AG04449 (cell line): Measurements from ENCODE around the gene CCDC200.

Experiments used
- CTCF ChIA-PET: fragments of 350-600 bp; formaldehyde crosslinking; extraction: SDS; loops from one replicate; lab custom pipeline; 2021; ENCODE audit warnings: antibody characterized with exemption; lab: Yijun Ruan, JAX
- POLR2A ChIA-PET: fragments of 400-600, 350-600 bp; formaldehyde crosslinking; extraction: SDS; loops from one replicate; lab custom pipeline; 2020; ENCODE audit warnings: antibody characterized with exemption, inconsistent platforms; lab: Yijun Ruan, JAX
- DNase-seq: peaks from one replicate; pipeline ENCODE4 v3.0.0-alpha.2; 2010; ENCODE audit warnings: low read depth, low spot score
- H3K4me3 ChIP-seq: 2 replicates; pipeline ENCODE4 v1.5.1; 2011; ENCODE audit warnings: low read depth, mild to moderate bottlenecking, control low read depth, low read length
- TF ChIP-seq, protein P1 (sequence below): IDR thresholded peaks from one replicate; pipeline ENCODE4 v1.5.1; 2011; ENCODE audit warnings: mild to moderate bottlenecking, moderate library complexity, low read length, control low read depth, inconsistent platforms; ENCODE audit not compliant: insufficient read depth; ENCODE audit errors: missing control alignments

Gene CCDC200

DNA sequence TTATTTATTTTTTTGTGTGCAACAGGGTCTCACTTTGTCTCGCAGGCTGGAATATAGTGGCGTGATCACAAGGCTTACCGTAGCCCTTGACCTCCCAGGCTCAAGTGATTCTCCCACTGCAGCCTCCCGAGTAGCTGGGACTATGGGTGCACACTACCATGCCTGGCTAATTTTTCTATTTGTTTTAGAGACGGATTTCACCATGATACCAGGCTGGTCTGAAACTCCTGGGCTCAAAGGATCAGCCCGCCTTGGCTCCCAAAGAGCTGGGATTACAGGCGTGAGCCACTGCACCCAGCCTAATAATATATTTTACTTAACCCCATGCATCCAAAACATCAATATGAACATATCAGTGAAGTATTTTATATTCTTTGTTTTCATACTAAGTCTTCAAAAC, 2.0 kb downstream of the CCDC200 start:
- POLR2A ChIA-PET: no interaction called here
- CTCF ChIA-PET: interaction anchor here (0.8 kb wide), 1 partner anchor 10 kb away, joined by 5 read pairs; no protein-coding TSS in a partner anchor
- DNase-seq: no peak
- no peak overlapping the region for H3K4me3 ChIP-seq
- TF ChIP-seq, protein P1, sequence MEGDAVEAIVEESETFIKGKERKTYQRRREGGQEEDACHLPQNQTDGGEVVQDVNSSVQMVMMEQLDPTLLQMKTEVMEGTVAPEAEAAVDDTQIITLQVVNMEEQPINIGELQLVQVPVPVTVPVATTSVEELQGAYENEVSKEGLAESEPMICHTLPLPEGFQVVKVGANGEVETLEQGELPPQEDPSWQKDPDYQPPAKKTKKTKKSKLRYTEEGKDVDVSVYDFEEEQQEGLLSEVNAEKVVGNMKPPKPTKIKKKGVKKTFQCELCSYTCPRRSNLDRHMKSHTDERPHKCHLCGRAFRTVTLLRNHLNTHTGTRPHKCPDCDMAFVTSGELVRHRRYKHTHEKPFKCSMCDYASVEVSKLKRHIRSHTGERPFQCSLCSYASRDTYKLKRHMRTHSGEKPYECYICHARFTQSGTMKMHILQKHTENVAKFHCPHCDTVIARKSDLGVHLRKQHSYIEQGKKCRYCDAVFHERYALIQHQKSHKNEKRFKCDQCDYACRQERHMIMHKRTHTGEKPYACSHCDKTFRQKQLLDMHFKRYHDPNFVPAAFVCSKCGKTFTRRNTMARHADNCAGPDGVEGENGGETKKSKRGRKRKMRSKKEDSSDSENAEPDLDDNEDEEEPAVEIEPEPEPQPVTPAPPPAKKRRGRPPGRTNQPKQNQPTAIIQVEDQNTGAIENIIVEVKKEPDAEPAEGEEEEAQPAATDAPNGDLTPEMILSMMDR: no peak

DNA sequence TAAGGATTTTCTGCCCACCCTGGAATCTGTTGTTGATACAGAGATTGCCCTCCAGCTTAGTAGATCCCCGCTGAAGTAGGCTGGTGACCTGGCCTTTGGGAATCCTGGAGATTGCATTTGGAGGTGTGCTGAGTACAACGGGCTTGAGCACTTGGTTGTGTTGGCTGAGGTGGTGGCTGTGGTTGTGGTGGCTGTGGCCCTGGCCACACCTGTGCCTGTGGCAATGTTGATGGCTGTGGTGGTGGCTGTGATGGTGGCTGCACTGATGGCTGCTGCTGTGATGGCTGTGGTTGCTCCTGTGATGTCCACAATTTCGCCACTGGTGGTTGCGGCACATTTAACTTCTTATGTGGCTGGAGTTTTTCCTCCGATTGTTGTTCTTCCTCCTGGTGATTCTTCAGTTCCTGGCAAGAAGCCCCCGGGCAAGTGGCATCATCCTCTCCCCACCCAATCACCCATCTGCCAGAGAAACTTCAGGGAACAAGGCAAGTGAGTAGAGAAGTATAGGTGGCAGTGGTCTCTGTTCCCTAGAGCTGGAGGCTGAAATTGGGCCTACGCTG, 4.2 kb downstream of the CCDC200 start:
- POLR2A ChIA-PET: interaction anchor here (0.9 kb wide), 1 partner anchor 93 kb away, joined by 3 read pairs; no protein-coding TSS in a partner anchor
- H3K4me3 ChIP-seq: no peak overlapping the region
- TF ChIP-seq, protein P1: no peak
- DNase-seq: no peak
- CTCF ChIA-PET: no interaction called here

DNA sequence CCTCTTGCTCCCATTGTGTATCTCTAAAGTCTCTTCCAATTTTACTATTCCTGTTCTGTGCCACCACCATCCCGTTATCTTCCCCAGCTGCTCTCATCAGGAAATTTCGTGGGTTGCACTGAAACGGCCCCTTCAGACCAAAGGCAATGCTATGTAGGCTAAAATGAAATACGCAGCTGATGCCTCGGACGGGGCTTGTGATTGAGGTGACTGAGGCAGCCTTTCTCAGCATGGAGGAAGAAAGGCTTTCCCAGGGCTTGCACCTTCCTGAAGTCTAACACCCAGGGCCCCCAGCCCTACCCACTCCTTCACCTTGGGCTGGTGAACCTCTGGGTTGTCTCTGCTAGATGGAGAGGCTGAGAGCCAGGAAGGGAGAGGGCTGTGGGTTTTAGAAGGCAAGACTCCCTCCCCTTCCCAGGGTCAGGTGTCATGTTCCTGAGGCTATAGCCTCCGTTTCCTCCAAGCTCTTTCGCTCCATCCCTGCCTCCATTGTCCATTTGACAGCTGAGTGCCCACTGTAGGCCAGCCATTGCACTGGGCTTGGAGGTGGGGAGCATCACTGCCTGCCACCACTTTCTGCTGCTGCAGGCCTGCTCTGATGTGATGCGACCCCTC, 7.8 kb downstream of the CCDC200 start:
- DNase-seq: no peak
- no peak overlapping the region for H3K4me3 ChIP-seq
- TF ChIP-seq, protein P1: no peak
- CTCF ChIA-PET: no interaction called here
- POLR2A ChIA-PET: interaction anchor here (1.6 kb wide), 1 partner anchor 9 kb away, joined by 5 read pairs; the partner anchor contains the start of gene TMEM106A

DNA sequence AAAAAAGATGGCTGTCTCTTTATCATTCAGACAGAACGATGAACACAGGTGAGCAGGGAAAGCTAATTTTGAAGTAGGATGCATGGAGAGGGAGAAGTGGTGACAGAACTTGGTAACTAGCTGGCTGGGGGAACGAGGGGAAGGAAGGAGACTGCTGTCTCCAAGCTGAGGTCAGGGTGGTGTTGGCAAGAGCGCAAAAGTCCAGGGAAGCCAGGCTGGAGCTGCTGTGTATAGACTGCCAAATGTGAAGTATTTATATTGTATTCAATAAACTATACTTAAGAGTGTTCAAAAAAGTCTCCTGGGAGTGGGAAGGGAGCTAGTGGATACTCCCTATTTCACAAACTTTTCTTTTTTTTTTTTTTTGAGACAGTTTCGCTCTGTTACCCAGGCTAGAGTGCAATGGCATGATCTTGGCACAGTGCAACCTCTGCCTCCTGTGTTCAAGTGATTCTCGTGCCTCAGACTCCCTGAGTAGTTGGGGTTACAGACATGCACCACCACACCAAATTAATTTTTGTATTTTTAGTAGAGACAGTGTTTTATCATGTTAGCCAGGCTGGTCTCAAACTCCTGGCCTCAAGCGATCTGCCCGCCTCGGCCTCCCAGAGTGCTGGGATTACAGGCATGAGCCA, 8.6 kb downstream of the CCDC200 start:
- no peak overlapping the region for H3K4me3 ChIP-seq
- no peak for DNase-seq
- POLR2A ChIA-PET: interaction anchor here (2.0 kb wide), 1 partner anchor 96 kb away, joined by 9 read pairs; no protein-coding TSS in a partner anchor
- CTCF ChIA-PET: no interaction called here
- TF ChIP-seq, protein P1: no peak

DNA sequence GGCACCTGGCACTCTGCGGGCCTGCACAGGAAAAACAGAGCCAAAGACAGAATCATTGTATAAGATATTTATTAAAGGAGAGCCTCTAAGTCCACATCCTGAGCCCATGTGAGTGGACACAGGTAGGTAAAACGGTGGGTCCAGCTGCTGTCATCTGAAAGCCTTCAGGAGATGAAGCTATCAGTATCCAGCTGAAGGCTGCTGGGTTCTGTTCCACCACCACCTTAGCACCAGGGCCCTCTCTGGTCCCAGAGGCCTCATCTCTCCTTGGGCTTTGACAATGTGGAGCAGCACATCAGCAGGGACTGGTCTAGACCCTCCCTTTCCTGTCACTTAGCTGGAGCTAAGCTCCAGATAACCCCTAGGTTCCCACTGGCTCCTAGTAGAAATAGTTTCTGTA, 9.4 kb downstream of the CCDC200 start:
- no peak overlapping the region for H3K4me3 ChIP-seq
- TF ChIP-seq, protein P1: no peak
- ChIA-PET CTCF (no interaction called here), POLR2A (interaction anchor here (2.0 kb wide), 1 partner anchor 97 kb away, joined by 9 read pairs; no protein-coding TSS in a partner anchor)
- DNase-seq: no peak

DNA sequence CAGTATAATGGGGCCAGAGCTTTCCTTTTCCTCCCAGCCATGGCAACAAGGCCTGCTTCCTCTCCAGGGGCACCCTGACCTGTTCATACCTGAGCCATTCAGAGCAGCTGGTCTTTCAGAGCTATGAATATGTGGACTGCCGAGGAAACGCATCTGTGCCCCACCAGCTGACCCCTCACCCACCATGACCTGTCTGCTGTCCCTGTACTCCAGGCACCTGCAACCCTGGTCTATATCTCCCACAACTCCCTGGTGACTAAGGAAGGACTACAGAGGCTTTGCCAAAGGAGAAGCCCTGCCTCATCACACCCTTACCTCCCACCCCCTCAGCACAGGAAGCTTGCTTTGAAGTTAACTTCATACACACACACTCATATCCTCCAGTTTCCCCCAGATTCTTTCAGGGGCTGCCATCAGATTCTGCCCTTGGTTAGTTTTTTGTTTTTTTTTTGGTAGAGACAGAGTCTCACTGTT, 10.8 kb downstream of the CCDC200 start:
- ChIA-PET POLR2A (interaction anchor here (0.6 to 0.8 kb wide), 2 partner anchors 98 to 1531 kb away, joined by 3 to 4 read pairs; no protein-coding TSS in a partner anchor), CTCF (interaction anchor here (1.6 kb wide), 1 partner anchor 9 kb away, joined by 5 read pairs; no protein-coding TSS in a partner anchor)
- H3K4me3 ChIP-seq: no peak overlapping the region
- TF ChIP-seq, protein P1: no peak
- DNase-seq: no peak
